Tibial nerve (tissue), 3 donors: ENCODE data around the gene LLPH.

ENCODE experiments used
- POLR2A ChIP-seq, 2 donors: fragments of 450-650 bp; IDR thresholded peaks; one replicate each; pipeline ENCODE4 v1.6.1; 2017; ENCODE audit warnings: antibody characterized with exemption in 2 of 2, mild to moderate bottlenecking in 2 of 2, moderate library complexity in 2 of 2
- TF ChIP-seq, protein P1 (sequence below), 5 experiments: fragments of 200-600 bp in 3 of 5; fragments of 450-650 bp in 2 of 5; sonication (generic) in 3 of 5; IDR thresholded peaks; one replicate each; pipeline ENCODE4 v1.5.1; 2016 to 2019; ENCODE audit warnings: antibody characterized with exemption in 5 of 5, mild to moderate bottlenecking in 3 of 5, moderate library complexity in 2 of 5

- TF ChIP-seq, protein P1, sequence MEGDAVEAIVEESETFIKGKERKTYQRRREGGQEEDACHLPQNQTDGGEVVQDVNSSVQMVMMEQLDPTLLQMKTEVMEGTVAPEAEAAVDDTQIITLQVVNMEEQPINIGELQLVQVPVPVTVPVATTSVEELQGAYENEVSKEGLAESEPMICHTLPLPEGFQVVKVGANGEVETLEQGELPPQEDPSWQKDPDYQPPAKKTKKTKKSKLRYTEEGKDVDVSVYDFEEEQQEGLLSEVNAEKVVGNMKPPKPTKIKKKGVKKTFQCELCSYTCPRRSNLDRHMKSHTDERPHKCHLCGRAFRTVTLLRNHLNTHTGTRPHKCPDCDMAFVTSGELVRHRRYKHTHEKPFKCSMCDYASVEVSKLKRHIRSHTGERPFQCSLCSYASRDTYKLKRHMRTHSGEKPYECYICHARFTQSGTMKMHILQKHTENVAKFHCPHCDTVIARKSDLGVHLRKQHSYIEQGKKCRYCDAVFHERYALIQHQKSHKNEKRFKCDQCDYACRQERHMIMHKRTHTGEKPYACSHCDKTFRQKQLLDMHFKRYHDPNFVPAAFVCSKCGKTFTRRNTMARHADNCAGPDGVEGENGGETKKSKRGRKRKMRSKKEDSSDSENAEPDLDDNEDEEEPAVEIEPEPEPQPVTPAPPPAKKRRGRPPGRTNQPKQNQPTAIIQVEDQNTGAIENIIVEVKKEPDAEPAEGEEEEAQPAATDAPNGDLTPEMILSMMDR (IDR thresholded peaks at IDR 0.05) = no peak
- TF ChIP-seq POLR2A (IDR thresholded peaks at IDR 0.05) = no peak
These were observed 22.2 kb downstream of the LLPH start for GRCh38 chr12:66108386-66108785.
